Right renal pelvis (tissue), 4 donors: ENCODE measurements around the gene PIGP. TPM values are rescaled to one million over a fixed set of nuclear protein-coding genes. Genes with fewer than 3 reads are reported as not detected.
A peak's percentile ranks its signal among the peaks of the same experiment; 100 is the strongest.
"Not testable (repeated sequence)": the region's sequence is repeated elsewhere in the genome, so short reads cannot be mapped to it uniquely, and the experiment has no call there.

Source experiments
- DNase-seq, 4 donors: peaks; one replicate each; pipeline ENCODE4 v3.0.0-alpha.2; 2013; ENCODE audit warnings: low read depth in 4 of 4, low spot score in 3 of 4, missing footprints in 1 of 4
- polyA plus RNA-seq, 4 donors: library from polyadenylated mRNA; unstranded; fragments of 120-200 nt; gene quantifications; one replicate each; pipeline ENCODE4 v1.2.1, GENCODE V29; 2013; ENCODE audit not compliant: insufficient read length in 4 of 4

PIGP gene
- polyA plus RNA-seq: 10 to 100 TPM; 34.5 to 45.0 (median 38.1) TPM

DNA sequence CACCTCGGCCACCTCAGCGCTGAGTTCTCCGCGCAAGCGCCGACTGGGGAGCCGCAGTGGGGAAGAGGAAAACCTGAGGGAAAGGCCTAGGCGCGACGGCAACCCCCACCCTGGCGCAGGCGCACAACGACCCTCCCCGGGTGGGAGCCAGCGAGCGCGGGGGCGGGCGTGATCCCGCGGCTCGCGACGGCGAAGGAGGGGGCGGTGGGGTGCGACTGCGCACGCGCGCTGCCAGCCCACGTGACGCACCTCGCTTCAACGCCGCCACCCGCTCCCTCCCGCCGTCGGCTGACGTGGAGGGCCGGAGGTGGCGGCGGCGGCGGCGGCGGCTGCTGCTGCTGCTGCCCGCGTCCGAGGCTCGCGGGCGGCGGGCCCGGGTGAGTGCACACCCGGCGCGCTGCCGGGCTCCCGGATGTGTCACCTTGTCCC is at the start of gene PIGP, which contains the start of gene TTC3:
TSS of gene PIGP (minus strand) at position 84 of the 429 bp plus-strand sequence. CDS start 556 bp downstream, outside the sequence.
TSS of gene TTC3 (plus strand) at position 267 of the 429 bp plus-strand sequence. CDS start 14,004 bp downstream, outside the sequence.
- peak; percentile 91 to 94 (median 92) for DNase-seq

DNA sequence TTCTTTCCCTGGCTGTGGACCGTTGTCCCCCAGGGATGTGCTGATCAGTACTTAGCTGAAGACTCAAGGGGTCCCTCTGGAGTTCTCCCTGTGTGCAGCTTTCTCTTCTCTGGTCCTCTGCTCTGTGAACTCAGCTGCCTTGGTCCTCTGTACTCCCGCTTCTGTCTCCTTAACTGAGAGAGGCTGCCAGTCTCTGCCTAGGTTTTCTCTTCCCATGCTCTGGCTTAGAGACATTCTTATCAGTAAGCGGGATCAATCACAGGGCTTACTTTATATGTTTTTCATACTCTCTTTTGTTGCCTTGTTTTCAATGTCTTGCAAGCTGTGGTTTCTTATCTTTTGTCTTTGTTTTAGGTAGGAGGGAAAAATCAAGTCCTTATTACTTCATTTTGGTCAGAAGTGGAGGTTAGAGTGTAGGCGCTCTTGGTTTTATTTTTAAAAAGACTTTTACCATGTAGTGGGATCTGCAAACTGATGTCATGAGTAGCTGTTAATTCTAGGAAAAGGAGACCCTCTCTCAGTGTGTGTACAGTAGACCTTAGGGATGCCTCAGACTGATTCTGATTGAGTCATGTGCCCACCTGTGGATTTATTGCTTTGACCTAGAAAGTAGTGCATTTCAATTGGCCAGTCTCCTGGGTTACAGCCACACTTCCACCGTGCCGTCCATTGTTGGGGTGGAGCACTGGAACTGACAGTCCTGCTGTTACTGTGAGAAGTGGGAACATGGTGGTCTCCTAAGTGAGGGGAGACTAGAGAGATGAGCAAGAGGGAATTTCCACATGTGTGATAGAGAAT is 46.7 kb upstream of the PIGP start:
- DNase-seq: no peak

DNA sequence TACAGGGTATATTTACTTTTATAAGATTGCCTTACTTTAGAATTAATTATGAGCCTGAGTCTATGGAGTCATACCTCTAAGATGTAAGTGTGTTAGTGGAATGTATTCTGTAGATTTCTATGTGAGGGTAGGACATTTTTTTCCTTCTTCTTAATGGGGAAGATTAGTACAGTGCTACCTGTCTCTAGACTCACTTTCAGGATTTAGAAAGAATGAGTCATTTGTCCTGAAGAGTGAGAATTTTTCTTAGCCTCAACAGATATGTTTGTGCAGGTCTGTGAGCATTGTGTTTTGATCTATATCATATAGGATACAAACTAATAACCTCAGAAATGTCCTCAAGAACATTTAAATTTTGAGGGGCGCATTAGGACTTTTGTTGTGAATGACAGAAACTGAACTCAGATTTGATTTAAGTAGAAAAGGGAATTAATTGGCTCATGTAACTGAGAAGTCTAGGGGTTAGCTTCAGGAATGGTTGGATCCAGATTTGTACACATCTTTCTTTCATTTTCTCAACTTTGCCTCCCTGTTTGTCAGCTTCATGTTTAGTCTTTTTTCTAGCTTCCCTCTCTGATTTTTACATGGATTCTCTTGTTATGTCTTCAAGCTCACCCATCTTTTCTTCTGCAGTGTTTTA is 45.4 kb upstream of the PIGP start:
- no peak for DNase-seq

DNA sequence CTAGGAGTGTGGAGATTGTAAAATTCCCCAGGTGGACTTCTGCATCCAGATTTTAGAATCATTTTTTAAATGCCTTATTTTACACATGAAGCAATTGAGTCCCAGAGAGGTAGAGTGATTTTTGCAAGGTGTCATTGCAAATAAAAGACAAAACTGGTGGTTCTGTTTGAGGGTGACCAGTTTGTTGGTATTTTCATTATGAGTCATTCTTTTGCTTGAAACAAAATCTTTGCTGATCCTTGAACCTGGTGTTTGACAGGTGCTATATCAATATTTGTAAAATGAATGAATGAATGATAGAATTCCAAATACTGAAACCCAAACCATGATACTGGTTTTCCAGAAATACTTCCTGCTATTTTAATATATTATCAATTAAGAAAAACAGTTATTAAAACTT is 44.3 kb upstream of the PIGP start:
- no peak for DNase-seq

DNA sequence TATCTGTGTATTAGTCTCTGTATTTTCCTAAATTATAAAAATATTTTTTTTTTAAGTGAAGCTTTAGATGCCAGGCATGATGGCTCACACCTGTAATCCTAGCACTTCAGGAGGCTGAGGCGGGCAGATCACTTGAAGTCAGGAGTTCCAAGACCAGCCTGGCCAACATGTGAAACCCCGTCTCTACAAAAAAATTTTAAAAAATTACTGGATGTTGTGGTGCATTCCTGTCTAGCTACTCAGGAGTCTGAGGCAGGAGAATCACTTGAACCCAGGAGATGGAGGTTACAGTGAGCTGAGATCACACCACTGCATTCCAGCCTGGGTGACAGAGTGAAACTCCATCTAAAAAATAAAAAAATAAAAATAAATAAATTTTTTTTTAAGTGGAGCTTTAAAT is 43.6 kb upstream of the PIGP start:
- not testable (repeated sequence) for DNase-seq

DNA sequence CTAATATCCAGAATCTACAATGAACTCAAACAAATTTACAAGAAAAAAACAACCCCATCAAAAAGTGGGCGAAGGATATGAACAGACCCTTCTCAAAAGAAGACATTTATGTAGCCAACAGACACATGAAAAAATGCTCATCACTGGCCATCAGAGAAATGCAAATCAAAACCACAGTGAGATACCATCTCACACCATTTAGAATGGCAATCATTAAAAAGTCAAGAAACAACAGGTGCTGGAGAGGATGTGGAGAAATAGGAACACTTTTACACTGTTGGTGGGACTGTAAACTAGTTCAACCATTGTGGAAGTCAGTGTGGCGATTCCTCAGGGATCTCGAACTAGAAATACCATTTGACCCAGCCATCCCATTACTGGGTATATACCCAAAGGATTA is 41.4 kb upstream of the PIGP start:
- not testable (repeated sequence) for DNase-seq

DNA sequence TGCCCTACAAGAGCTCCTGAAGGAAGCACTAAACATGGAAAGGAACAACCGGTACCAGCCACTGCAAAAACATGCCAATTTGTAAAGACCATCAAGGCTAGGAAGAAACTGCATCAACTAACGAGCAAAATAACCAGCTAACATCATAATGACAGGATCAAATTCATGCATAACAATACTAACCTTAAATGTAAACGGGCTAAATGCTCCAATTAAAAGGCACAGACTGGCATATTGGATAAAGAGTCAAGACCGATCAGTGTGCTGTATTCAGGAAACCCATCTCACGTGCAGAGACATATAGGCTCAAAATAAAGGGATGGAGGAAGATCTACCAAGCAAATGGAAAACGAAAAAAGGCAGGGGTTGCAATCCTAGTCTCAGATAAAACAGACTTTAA is 38.2 kb upstream of the PIGP start:
- DNase-seq: not testable (repeated sequence)

DNA sequence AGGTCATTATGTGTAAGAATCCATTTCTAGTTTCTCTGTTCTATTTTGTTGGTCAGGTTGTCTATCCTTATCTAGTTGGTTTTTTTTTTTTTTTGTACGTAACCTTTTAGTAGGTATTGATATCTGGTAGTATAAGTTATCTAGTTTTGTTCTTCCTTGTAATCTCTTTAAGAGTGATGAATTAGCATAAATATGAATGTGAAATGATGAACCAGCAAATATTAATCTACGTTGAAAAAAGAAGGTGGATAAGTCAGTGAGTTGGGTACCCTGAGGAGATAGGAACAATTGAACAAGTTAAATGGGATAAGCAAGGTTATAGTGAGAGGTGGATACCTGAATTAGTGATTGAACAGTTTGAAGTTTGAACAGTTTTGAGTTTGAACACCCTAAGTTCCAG is 34.1 kb upstream of the PIGP start:
- no peak for DNase-seq

DNA sequence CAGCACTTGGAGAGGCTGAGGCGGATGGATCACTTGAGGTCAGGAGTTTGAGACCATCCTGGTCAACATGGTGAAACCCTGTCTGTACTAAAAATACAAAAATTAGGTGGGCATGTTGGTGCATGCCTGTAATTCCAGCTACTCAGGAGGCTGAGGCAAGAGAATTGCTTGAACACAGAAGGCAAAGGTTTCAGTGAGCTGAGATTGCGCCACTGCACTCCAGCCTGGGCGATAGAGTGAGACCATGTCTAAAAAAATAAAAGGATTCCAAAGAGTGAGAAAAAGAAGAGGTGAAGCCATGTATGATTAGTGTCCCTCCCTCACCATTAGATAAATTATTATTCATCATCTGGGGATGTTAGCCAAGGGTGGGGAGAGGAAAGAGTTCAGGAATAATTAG is 29.9 kb upstream of the PIGP start:
- DNase-seq: not testable (repeated sequence)

DNA sequence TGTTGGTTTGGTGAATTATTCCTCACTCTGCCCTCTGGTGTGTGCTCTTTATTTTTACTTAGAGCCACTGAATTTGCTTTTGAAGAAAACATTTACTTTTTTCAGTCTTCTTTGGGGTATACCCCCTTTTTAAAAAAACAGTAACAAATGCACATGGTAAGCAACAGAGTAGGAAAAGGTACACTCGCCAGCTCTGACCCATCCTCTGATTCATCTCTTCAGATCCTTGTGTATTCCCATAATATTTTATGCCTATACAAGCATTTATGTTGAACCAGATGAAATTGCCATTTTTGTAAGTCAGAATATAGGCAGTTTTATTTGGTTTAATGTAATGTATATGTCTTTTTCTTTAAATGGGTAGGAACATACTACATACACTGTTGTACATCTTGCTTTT is 28.5 kb upstream of the PIGP start:
- no peak for DNase-seq

DNA sequence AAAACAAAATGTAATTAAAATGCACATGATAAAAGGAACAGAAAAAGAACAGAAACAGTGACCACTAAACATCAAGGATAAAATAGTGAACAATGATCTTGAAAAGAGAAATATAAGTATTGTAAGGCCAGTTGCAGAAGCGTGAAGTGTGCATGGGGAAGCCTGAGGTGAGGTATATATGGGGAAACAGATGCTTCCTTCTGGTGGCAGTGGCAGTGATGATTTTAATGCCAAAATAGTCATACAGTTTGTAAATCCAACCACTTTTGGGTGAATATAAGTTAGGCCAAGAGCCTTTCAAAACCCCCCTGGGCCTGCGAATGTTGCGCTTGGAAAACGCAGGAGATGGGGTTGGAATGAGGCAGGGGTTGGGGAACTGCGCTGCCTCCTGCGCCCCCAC is 27.4 kb upstream of the PIGP start:
- DNase-seq: no peak

DNA sequence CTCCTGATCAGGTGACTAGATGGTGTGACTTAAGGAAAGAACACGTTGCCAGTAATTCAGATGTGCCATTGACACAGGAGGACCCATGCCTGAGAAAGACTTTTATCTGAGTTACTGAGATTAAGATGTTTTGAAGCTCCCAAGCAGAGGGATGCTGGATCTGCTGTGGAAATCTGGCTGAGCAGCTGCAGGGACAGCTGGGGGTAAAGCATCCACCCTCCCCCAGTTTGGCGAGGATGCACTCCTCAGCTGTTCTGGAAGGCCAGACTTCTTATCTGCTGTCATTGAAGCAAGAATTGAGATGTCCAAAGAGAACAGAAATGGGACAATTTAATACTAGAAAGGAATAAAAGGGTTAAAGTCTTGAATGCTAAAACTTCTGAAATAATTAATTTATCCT is 25.9 kb upstream of the PIGP start:
- no peak for DNase-seq

DNA sequence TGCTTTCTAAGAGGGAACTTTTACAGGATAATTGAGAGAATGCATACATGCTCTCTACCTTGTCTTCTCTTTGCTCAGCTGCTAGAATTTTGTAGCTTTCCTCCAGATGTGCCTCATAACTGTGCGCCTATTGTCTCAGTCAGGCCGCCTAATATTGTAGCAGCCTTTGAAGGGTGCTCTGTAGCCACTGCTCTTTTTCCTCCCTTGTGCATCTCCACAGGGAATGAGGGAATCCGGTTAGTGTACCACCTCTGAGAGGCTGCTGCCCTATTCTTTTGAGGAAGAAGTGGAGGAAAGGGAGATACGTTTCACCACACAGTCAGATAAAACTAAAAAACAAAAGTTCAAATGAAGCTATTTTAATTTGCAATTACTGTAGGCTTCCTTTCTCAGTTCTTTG is 22.9 kb upstream of the PIGP start:
- no peak for DNase-seq

DNA sequence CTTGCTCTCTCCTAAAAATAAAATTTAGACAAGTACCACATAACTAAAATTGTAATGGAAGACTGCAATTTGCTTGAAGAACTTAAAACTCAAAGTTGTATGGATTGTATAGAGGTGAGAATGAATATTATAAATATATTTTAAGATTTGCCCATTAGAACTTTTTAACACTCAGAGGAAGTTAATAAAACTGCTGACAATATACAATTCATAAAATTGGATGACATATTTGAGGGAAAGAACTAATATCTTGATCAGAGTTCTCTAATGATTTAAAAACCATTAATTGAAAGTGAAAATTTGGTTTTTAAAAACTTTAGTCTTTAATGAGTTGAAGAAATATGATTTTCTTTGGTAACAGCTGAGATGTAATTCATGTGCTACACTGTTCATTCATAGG is 21.1 kb upstream of the PIGP start:
- DNase-seq: no peak

DNA sequence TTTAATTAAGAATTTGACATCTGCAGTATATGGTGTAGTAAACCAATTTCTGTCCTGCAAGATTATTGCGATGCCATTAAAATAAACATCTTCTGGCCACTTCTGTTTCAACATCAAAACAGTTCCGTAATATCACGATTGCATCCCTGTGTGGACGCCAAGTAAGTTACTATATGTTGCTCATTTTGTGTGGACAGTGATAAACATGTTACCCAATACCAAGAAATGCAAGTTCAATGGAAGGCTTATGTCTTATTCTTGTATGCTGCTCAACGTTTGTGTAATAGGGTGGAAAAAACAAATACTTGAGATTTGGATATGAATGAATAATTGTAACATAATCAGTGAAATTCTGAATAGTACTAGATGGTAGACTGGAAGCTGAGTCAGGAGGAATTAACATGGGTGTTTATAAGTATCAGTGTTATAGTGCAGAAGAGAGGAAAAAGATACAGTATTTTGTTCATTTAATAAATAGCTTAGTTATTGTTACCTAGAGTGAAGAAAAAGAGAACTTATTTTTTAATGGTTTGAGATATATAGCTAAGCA is 15.4 kb upstream of the PIGP start:
- DNase-seq: no peak

DNA sequence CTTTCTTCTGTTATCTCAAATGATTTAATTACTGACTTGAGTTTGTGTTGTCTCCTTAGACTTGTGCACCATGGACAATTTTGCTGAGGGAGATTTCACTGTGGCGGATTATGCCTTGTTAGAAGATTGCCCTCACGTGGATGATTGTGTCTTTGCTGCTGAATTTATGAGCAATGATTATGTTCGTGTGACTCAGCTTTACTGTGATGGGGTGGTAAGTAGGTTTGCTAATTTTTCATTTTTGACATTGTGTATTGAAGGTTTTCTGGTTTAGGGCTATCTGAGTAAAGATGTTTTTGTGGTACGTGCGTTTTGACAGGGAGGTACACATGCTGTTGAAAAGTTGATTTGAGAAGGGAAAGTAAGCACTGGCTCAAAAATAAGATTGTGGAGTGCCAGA is 14.3 kb upstream of the PIGP start:
- DNase-seq: no peak

DNA sequence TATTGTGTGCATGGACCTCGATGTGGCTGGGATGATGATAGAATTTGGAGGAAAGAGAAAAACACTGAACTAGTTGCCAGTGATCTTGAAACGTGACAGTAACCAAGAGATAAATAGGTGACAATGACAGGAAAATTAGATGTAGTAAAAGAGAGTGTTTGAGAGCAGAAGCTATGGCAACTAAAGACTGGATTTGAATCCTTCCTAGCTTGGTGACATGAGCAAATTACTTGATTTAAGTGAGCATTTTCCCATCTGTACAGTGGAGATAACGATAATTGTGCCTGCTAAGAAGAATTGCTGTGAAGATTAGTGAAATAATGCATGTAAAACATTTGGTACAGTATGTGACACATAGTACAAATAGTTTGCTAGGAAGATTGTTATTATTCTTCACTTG is 12.9 kb upstream of the PIGP start:
- no peak for DNase-seq

DNA sequence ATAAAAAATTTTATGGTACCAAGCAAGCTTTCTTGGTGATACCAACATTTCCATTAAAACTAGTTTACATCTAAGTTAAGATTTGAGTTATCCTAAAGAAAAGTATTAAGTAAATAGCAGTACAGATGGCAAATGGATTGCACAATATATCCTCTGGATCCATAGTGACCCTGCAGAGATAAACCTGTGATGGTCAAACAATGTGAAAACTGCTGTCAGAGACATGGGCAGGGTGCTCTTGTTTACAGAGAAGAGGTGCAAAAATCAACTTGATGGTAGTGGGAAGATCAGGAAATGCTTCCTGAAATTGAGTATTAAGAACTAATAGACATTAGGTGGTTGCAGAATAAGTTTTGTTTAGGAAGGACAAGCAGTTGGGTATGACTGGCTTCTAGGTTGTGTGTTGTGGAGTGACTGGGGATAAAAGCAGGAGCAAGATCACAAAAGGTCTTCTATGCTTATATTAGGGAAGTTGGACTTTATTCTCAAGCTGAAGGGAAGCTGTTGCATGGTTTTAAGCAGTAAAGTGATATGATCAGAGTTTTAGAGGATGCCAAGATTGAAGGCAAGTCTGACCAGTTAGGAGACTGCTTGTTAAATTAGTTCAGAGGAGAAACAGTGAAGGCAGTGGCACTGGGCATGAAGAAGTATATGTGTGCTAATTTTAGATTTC is 10.1 kb upstream of the PIGP start:
- no peak for DNase-seq

DNA sequence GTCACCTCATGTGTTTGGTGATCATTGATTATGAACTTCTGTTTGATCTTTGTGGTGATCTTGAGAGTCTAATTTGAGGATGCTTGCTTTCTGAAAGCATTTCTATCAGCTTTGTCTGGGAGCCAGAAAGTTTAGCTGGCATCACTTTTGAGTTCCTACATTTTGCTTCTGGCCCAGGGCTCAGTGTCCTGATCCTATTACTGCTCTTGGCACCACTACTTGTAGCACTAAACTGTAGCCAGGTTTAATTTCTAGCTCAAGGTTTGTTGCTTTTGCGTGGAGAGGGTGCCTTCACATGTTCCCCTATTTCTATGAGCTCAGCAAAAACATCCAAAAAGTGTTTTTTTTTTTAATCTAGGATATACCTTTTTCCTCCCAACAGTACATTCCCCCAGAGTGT is 9.5 kb upstream of the PIGP start:
- DNase-seq: no peak

DNA sequence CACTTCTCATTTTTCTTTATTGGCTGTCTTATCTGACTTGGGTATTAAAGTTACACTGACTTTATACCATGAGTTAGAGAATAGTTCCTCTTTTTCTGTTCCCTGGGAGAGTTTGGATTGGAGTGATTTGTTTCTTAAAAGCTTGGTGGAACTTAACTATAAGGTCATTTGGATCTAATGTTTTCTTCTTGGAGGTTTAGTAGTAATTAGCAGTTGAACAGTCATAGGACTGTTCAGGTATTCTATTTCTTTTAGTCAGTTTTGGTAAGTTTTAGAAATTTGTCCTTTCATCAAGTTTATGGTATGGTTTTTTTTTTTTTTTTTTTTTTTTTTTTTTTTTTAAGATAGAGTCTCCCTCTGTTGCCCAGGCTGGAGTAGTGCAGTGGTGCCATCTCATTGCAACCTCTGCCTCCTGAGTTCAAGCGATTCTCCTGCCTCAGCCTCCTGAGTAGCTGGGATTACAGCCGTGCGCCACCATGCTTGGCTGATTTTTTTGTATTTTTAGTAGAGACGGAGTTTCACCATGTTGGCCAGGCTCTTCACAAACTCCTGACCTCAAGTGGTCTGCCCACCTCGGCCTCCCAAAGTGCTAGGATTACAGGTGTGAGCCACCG is 6.4 kb upstream of the PIGP start:
- no peak for DNase-seq

DNA sequence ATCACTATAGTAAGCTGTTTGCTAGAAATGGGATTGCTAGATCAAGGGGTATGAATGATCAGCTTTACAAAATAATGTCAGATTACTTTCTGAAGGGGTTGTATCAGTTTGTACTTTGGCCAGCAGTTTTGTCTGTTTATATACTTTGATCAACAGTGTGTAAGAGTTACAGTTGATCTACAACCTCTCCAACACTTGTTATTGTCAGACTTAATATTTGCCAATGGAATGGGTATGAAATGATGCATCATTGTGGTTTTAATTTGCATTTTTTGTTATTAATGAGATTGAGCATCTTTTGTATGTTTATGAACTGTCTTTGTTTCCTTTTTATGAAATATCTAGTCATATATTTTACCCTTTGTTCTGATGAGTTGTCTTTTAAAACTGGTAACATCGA is 4.5 kb upstream of the PIGP start:
- DNase-seq: no peak
